ENCODE results near the gene ZNF710.
"Not testable (repeated sequence)": the region's sequence is repeated elsewhere in the genome, so short reads cannot be mapped to it uniquely, and the experiment has no call there.

The ZNF710 gene

GRCh38 chr15:90062973-90063769, 62.0 kb downstream of the ZNF710 start:
- no peak for DNase-seq (ENCODE audit: low read depth)

GRCh38 chr15:90063770-90064247, 62.7 kb downstream of the ZNF710 start:
- no peak for TF ChIP-seq CTCF (IDR thresholded peaks at IDR 0.05; ENCODE audit: insufficient read depth, low read depth, low read length, missing control alignments)
- no peak overlapping the region for H3K4me3 ChIP-seq (ENCODE audit: low read length)
- no peak for DNase-seq (ENCODE audit: low read depth)

More at GRCh38 chr15:90062973-90063769, 62.0 kb downstream of the ZNF710 start:
- H3K4me3 ChIP-seq (ENCODE audit: low read length) = no peak overlapping the region
- TF ChIP-seq CTCF (IDR thresholded peaks at IDR 0.05; ENCODE audit: insufficient read depth, low read depth, low read length, missing control alignments) = no peak

GRCh38 chr15:90064911-90065681, 64.0 kb downstream of the ZNF710 start:
- no peak for DNase-seq (ENCODE audit: low read depth)
- TF ChIP-seq CTCF (IDR thresholded peaks at IDR 0.05; ENCODE audit: insufficient read depth, low read depth, low read length, missing control alignments) = no peak
- H3K4me3 ChIP-seq (ENCODE audit: low read length) = no peak overlapping the region

- no peak for TF ChIP-seq CTCF (IDR thresholded peaks at IDR 0.05; ENCODE audit: insufficient read depth, low read depth, low read length, missing control alignments)
- no peak for DNase-seq (ENCODE audit: low read depth)
- H3K4me3 ChIP-seq (ENCODE audit: low read length) = no peak overlapping the region
Measured at GRCh38 chr15:90065682-90066049, 64.5 kb downstream of the ZNF710 start.

GRCh38 chr15:90067181-90067952, 66.2 kb downstream of the ZNF710 start:
- no peak for DNase-seq (ENCODE audit: low read depth)
- no peak for TF ChIP-seq CTCF (IDR thresholded peaks at IDR 0.05; ENCODE audit: insufficient read depth, low read depth, low read length, missing control alignments)

GRCh38 chr15:90067953-90068606, 67.0 kb downstream of the ZNF710 start:
- no peak for DNase-seq (ENCODE audit: low read depth)
- no peak overlapping the region for H3K4me3 ChIP-seq (ENCODE audit: low read length)
- TF ChIP-seq CTCF (IDR thresholded peaks at IDR 0.05; ENCODE audit: insufficient read depth, low read depth, low read length, missing control alignments) = no peak

More at GRCh38 chr15:90067181-90067952, 66.2 kb downstream of the ZNF710 start:
- H3K4me3 ChIP-seq (ENCODE audit: low read length) = no peak overlapping the region

- H3K4me3 ChIP-seq (ENCODE audit: low read length); DNase-seq (ENCODE audit: low read depth): not testable (repeated sequence)
Measured at GRCh38 chr15:90070623-90071022, 69.5 kb downstream of the ZNF710 start.
